22Rv1 (cell line): ENCODE measurements around the gene HECA.

ENCODE experiments used
- H3K27ac ChIP-seq: fragments of 450-650 bp; 2 replicates; pipeline ENCODE4 v1.5.1; 2017
- CTCF ChIP-seq: fragments of 450-650 bp; IDR thresholded peaks from 2 replicates; pipeline ENCODE4 v1.5.1; 2017; ENCODE audit warnings: mild to moderate bottlenecking
- ZFX ChIP-seq: fragments of 450-650 bp; IDR thresholded peaks from 2 replicates; pipeline ENCODE4 v1.6.1; 2017; ENCODE audit warnings: antibody characterized with exemption, borderline replicate concordance

HECA gene

GRCh38 chr6:139134817-139135577 is at the start of gene HECA:
TSS of gene HECA (plus strand) at chr6:139135080. CDS start at chr6:139135397, 317 bp downstream.
- peak within 1 kb of the TSS; percentile 77 for H3K27ac ChIP-seq
- TF ChIP-seq ZFX, result no peak
- TF ChIP-seq CTCF, result no peak

GRCh38 chr6:139091826-139092225 is 43.1 kb upstream of the HECA start:
- no peak overlapping the region for H3K27ac ChIP-seq
- TF ChIP-seq CTCF (no peak), ZFX (no peak)

GRCh38 chr6:139099984-139100383 is 34.9 kb upstream of the HECA start:
- H3K27ac ChIP-seq, result no peak overlapping the region
- TF ChIP-seq ZFX (no peak), CTCF (no peak)

- TF ChIP-seq CTCF (no peak), ZFX (no peak)
- H3K27ac ChIP-seq, result no peak overlapping the region
These were observed 27.8 kb upstream of the HECA start for GRCh38 chr6:139107051-139107450.

GRCh38 chr6:139108378-139108777 is 26.5 kb upstream of the HECA start:
- no peak for TF ChIP-seq ZFX
- TF ChIP-seq CTCF, result no peak
- no peak overlapping the region for H3K27ac ChIP-seq

GRCh38 chr6:139109558-139109957 is 25.3 kb upstream of the HECA start:
- peak; percentile 35 for TF ChIP-seq CTCF
- TF ChIP-seq ZFX, result no peak
- no peak overlapping the region for H3K27ac ChIP-seq

GRCh38 chr6:139112146-139112545 is 22.7 kb upstream of the HECA start:
- H3K27ac ChIP-seq, result no peak overlapping the region
- TF ChIP-seq ZFX, result no peak
- no peak for TF ChIP-seq CTCF
